GM23338 (cell line): ENCODE results near the gene ZNF587B. TPM values are rescaled to one million over a fixed set of nuclear protein-coding genes. Genes with fewer than 3 reads are reported as not detected.
A peak's percentile ranks its signal among the peaks of the same experiment; 100 is the strongest.
"Not testable (repeated sequence)": the region's sequence is repeated elsewhere in the genome, so short reads cannot be mapped to it uniquely, and the experiment has no call there.

Source experiments
- ATAC-seq: fragments of 200-7000 bp; cut with Tn5 transposase; 3 replicates; pipeline ENCODE4 v1.9.1; 2020
- DNase-seq: peaks from one replicate; pipeline ENCODE4 v3.0.0-alpha.2; 2015; ENCODE audit warnings: low spot score
- H2AFZ ChIP-seq: fragments of 200-600 bp; sonication (generic); 2 replicates; pipeline ENCODE4 v1.8.0; 2016; ENCODE audit warnings: antibody characterized with exemption, mild to moderate bottlenecking, moderate library complexity
- H3F3A ChIP-seq: fragments of 200-600 bp; sonication (generic); replicated peaks from 2 replicates; pipeline ENCODE4 v1.8.0; 2017; ENCODE audit warnings: antibody characterized with exemption, mixed run types, low read depth
- H3K27ac ChIP-seq: fragments of 200-600 bp; sonication (generic); 2 replicates; pipeline ENCODE4 v1.6.1; 2016; ENCODE audit warnings: low read depth
- H3K27me3 ChIP-seq: fragments of 200-600 bp; sonication (generic); 2 replicates; pipeline ENCODE4 v1.8.0; 2016; ENCODE audit warnings: mild to moderate bottlenecking, mixed run types, moderate library complexity; ENCODE audit not compliant: insufficient read depth
- H3K36me3 ChIP-seq: fragments of 200-600 bp; sonication (generic); 2 replicates; pipeline ENCODE4 v1.8.0; 2016; ENCODE audit warnings: mild to moderate bottlenecking; ENCODE audit not compliant: insufficient read depth
- H3K4me1 ChIP-seq: fragments of 200-600 bp; sonication (generic); 2 replicates; pipeline ENCODE4 v1.8.0; 2016; ENCODE audit warnings: mild to moderate bottlenecking, moderate library complexity; ENCODE audit not compliant: insufficient read depth
- H3K4me2 ChIP-seq: fragments of 200-600 bp; sonication (generic); 2 replicates; pipeline ENCODE4 v1.7.1; 2017; ENCODE audit warnings: mixed run types
- H3K4me3 ChIP-seq: fragments of 200-600 bp; sonication (generic); 2 replicates; pipeline ENCODE4 v1.6.1; 2016; ENCODE audit warnings: mixed run types
- H3K79me2 ChIP-seq: fragments of 200-600 bp; sonication (generic); replicated peaks from 2 replicates; pipeline ENCODE4 v1.8.0; 2017; ENCODE audit warnings: mild to moderate bottlenecking; ENCODE audit not compliant: insufficient read depth
- H3K9me2 ChIP-seq: fragments of 200-600 bp; sonication (generic); 2 replicates; pipeline ENCODE4 v1.8.0; 2017; ENCODE audit not compliant: insufficient read depth
- H4K20me1 ChIP-seq: fragments of 200-600 bp; sonication (generic); replicated peaks from 2 replicates; pipeline ENCODE4 v1.8.0; 2017; ENCODE audit warnings: mild to moderate bottlenecking; ENCODE audit not compliant: insufficient read depth
- H3K27ac Mint-ChIP-seq: 2 replicates; pipeline ENCODE4 v1.8.0; 2020; ENCODE audit warnings: inconsistent platforms, mild to moderate bottlenecking, moderate library complexity, mixed read lengths
- H3K27me3 Mint-ChIP-seq: 3 replicates; pipeline ENCODE4 v1.8.0; 2022; ENCODE audit warnings: low read depth, mild to moderate bottlenecking, moderate library complexity, mixed read lengths, inconsistent platforms; ENCODE audit not compliant: insufficient read depth, poor library complexity
- H3K36me3 Mint-ChIP-seq: 3 replicates; pipeline ENCODE4 v1.8.0; 2021; ENCODE audit warnings: low read depth, mild to moderate bottlenecking, inconsistent platforms, moderate library complexity, mixed read lengths
- H3K4me1 Mint-ChIP-seq: 3 replicates; pipeline ENCODE4 v1.8.0; 2020; ENCODE audit warnings: mild to moderate bottlenecking, inconsistent platforms, mixed read lengths
- H3K4me3 Mint-ChIP-seq: 3 replicates; pipeline ENCODE4 v1.8.0; 2021; ENCODE audit warnings: moderate library complexity, mild to moderate bottlenecking, inconsistent platforms, mixed read lengths
- H3K9me3 Mint-ChIP-seq: 3 replicates; pipeline ENCODE4 v1.8.0; 2020; ENCODE audit warnings: moderate library complexity, mild to moderate bottlenecking, inconsistent platforms, mixed read lengths
- CREB1 ChIP-seq: fragments of 250-450 bp; sonication (Bioruptor Pico); IDR thresholded peaks from 2 replicates; pipeline ENCODE4 v1.5.0; 2020; ENCODE audit warnings: low read depth, mild to moderate bottlenecking, moderate library complexity
- ETS1 ChIP-seq: IDR thresholded peaks from 2 replicates; pipeline ENCODE4 v1.6.1; 2016; ENCODE audit warnings: antibody characterized with exemption
- EZH2 ChIP-seq: fragments of 200-600 bp; sonication (generic); IDR thresholded peaks from one replicate; pipeline ENCODE4 v1.8.0; 2017; ENCODE audit warnings: antibody characterized with exemption, mild to moderate bottlenecking, low read depth; ENCODE audit not compliant: unreplicated experiment
- JUNB ChIP-seq: IDR thresholded peaks from one replicate; pipeline ENCODE4 v1.6.1; 2016; ENCODE audit warnings: antibody characterized with exemption; ENCODE audit not compliant: unreplicated experiment
- NANOG ChIP-seq: IDR thresholded peaks from 2 replicates; pipeline ENCODE4 v1.6.1; 2016; ENCODE audit warnings: antibody characterized with exemption, borderline replicate concordance
- ZNF114 ChIP-seq: fragments of 250-450 bp; sonication (Bioruptor Pico); IDR thresholded peaks from 2 replicates; pipeline ENCODE4 v1.5.0; 2020; ENCODE audit warnings: mild to moderate bottlenecking, moderate library complexity
- ZNF331 ChIP-seq: fragments of 250-450 bp; sonication (Bioruptor Pico); IDR thresholded peaks from 2 replicates; pipeline ENCODE4 v1.5.0; 2020; ENCODE audit warnings: low read depth, mild to moderate bottlenecking, moderate library complexity
- polyA plus RNA-seq: library from polyadenylated mRNA; unstranded; fragments of >200 nt; fragmentation: Nextera tagmentation; extraction: Ambion mirVana; gene quantifications from 2 replicates; pipeline ENCODE4 v1.2.1, GENCODE V29; 2016
- total RNA-seq: library from RNA; depleted of rRNA; stranded (reverse); fragments of >200 nt; shearing (Covaris generic); gene quantifications from 2 replicates; pipeline ENCODE4 v1.2.3, GENCODE V29; 2014

ZNF587B gene
- total and polyA plus RNA-seq, 2 experiments from 2014 or later, result 16.6 to 62.0 TPM

DNA sequence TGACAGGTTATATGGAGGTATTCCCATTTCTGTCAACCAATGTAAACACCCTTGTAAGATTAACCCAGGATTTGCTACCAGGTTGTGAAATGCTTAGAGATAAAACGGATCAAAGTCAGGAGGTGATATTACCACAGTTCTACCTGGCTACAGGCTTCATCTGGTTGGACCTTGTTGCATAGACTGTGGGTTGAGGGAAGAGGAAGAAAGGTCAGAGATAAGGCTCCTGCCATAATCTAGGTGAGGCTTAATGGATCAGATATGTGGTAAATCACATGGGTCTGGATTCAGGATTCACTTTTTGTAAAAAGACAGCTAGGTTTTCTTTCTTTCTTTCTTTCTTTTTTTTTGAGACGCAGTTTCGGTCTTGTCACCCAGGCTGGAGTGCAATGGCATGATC is 8.6 kb upstream of the ZNF587B start:
- ATAC-seq, H3K27me3 Mint-ChIP-seq, H3F3A ChIP-seq, H3K4me3 Mint-ChIP-seq, H2AFZ ChIP-seq, H3K27ac ChIP-seq, H3K4me2 ChIP-seq, H3K4me3 ChIP-seq, H3K27me3 ChIP-seq, H3K9me2 ChIP-seq, H3K27ac Mint-ChIP-seq, H3K36me3 ChIP-seq, DNase-seq, H3K9me3 Mint-ChIP-seq: not testable (repeated sequence)
- H3K4me1 Mint-ChIP-seq, result peaks cover 41% of the 10 kb centered on the region
- H3K4me1 ChIP-seq, result peaks cover 31% of the 10 kb centered on the region
- H3K79me2 ChIP-seq, result peaks cover 75% of the 10 kb centered on the region
- peaks cover 50% of the 10 kb centered on the region for H3K36me3 Mint-ChIP-seq
- H4K20me1 ChIP-seq, result peaks cover 52% of the 10 kb centered on the region

DNA sequence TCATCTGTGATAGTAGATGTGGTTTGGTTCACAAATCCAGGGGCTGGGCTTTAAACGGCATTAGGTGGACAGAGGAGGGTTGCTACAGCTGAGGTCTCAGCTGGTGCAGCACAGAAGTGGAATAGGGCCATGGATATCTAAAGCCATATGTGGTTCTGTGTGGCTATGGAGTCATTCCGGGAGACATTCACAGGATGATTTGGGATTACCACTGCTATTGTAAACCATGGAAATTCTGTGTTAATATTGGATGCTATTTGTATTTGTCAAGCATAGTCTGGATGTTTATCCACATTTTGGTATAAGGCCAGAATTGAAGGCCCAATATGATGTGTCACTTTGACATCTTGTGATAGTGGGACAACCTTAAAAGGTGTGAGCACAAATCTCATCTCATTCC is 6.9 kb upstream of the ZNF587B start:
- H3K9me2 ChIP-seq, H3K36me3 ChIP-seq, H2AFZ ChIP-seq, ATAC-seq, H3K27me3 ChIP-seq, H3K4me3 Mint-ChIP-seq, H3K27ac Mint-ChIP-seq, DNase-seq, H3K9me3 Mint-ChIP-seq, H3F3A ChIP-seq: not testable (repeated sequence)
- Mint-ChIP-seq H3K27me3 (peaks cover 13% of the 10 kb centered on the region), H3K4me1 (peaks cover 42% of the 10 kb centered on the region), H3K36me3 (peaks cover 59% of the 10 kb centered on the region)
- Histone ChIP-seq H3K4me2 (peak overlapping the region; percentile 48; the same call in 1 of the 2 replicates), H3K79me2 (peaks cover 87% of the 10 kb centered on the region), H4K20me1 (peaks cover 61% of the 10 kb centered on the region), H3K27ac (peak overlapping the region; percentile 55; the same call in 1 of the 2 replicates), H3K4me1 (peaks cover 30% of the 10 kb centered on the region), H3K4me3 (peak overlapping the region; percentile 10; the same call in 1 of the 2 replicates)

DNA sequence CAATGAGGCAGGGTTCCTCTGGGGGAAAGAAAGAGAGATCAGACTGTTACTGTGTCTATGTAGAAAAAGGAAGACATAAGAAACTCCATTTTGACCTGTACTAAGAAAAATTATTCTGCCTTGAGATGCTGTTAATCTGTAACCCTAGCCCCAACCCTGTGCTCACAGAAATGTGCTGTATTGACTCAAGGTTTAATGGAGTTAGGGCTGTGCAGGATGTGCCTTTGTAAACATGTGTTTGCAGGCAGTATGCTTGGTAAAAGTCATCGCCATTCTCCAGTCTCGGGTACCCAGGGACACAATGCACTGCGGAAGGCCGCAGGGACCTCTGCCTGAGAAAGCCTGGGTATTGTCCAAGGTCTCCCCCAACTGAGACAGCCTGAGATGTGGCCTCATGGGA is 6.5 kb upstream of the ZNF587B start:
- H3K4me3 Mint-ChIP-seq, ATAC-seq, DNase-seq, H3F3A ChIP-seq, H3K9me3 Mint-ChIP-seq, H3K36me3 ChIP-seq, H3K27ac Mint-ChIP-seq, H3K27me3 ChIP-seq, H3K9me2 ChIP-seq, H2AFZ ChIP-seq: not testable (repeated sequence)
- Histone ChIP-seq H3K4me1 (peaks cover 25% of the 10 kb centered on the region), H3K27ac (peak overlapping the region; percentile 55; the same call in 1 of the 2 replicates), H3K4me2 (peak overlapping the region; percentile 48; the same call in 1 of the 2 replicates), H3K4me3 (peak overlapping the region; percentile 10; the same call in 1 of the 2 replicates), H3K79me2 (peaks cover 91% of the 10 kb centered on the region), H4K20me1 (peaks cover 64% of the 10 kb centered on the region)
- peaks cover 38% of the 10 kb centered on the region for H3K4me1 Mint-ChIP-seq
- H3K27me3 Mint-ChIP-seq, result peaks cover 11% of the 10 kb centered on the region
- H3K36me3 Mint-ChIP-seq, result peaks cover 59% of the 10 kb centered on the region

DNA sequence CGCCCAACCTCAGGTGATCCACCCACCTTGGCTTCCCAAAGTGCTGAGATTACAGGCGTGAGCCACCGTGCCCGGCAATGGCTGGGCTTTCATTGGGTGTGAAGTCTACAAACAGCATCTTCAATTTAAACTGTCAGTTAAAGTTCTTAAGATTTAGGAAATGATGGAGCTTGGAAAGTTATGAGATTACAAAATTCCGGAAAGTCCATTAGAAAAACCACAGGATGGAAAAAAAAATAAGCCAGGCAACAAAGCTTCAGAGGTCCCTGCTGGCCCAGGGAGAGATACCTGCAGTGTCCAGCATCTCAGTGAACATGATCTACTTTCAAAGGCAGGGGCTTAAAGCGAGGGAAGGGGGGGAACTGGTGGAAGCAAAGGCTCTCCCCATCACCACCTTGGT is 4.6 kb upstream of the ZNF587B start:
- H3K27ac Mint-ChIP-seq, result no peak overlapping the region
- Histone ChIP-seq H3K79me2 (peaks cover 92% of the 10 kb centered on the region), H2AFZ (no peak overlapping the region), H3K4me1 (peaks cover 20% of the 10 kb centered on the region), H3K4me2 (no peak overlapping the region), H3K9me2 (no peaks in the 10 kb centered on the region), H3F3A (peaks cover 13% of the 10 kb centered on the region), H4K20me1 (peaks cover 64% of the 10 kb centered on the region), H3K36me3 (peaks cover 3% of the 10 kb centered on the region; the same call in 1 of the 2 replicates), H3K27me3 (no peaks in the 10 kb centered on the region), H3K27ac (no peak overlapping the region), H3K4me3 (no peak overlapping the region)
- DNase-seq, result no peak
- H3K27me3 Mint-ChIP-seq, result peaks cover 10% of the 10 kb centered on the region
- no peaks in the 10 kb centered on the region for H3K9me3 Mint-ChIP-seq
- no peak for ATAC-seq
- H3K4me3 Mint-ChIP-seq, result no peak overlapping the region
- H3K36me3 Mint-ChIP-seq, result peaks cover 58% of the 10 kb centered on the region
- peaks cover 48% of the 10 kb centered on the region for H3K4me1 Mint-ChIP-seq
- TF ChIP-seq ETS1 (no peak), CREB1 (CRISPR knock-in tag) (no peak), EZH2 (no peak), JUNB (no peak), ZNF331 (CRISPR knock-in tag) (no peak), ZNF114 (CRISPR knock-in tag) (no peak), NANOG (no peak)
